Stimulated activated CD8-positive, alpha-beta memory T cell treated with anti-CD3 and anti-CD28 coated beads, Interleukin-12 subunit alpha, Interleukin-12 subunit beta, amount 100 ng/mL, for 1 hour (primary cell): Measurements from ENCODE around the gene TPSG1.

Experiments
- DNase-seq: peaks from one replicate; pipeline ENCODE4 v3.0.0-alpha.2; 2020; ENCODE audit warnings: low read depth

Gene TPSG1

GRCh38 chr16:1176280-1176897, 48.7 kb downstream of the TPSG1 start:
- no peak for DNase-seq

- DNase-seq, result no peak
These were observed 49.3 kb downstream of the TPSG1 start for GRCh38 chr16:1175566-1176279.

- no peak for DNase-seq
These were observed 50.4 kb downstream of the TPSG1 start for GRCh38 chr16:1174477-1175357.

GRCh38 chr16:1173788-1174451, 51.1 kb downstream of the TPSG1 start:
- DNase-seq, result no peak

GRCh38 chr16:1172651-1173050, 52.4 kb downstream of the TPSG1 start:
- no peak for DNase-seq

- DNase-seq, result no peak
These were observed 53.1 kb downstream of the TPSG1 start for GRCh38 chr16:1171854-1172428.
